ENCODE data around the gene CCL11.

CCL11 gene

DNA sequence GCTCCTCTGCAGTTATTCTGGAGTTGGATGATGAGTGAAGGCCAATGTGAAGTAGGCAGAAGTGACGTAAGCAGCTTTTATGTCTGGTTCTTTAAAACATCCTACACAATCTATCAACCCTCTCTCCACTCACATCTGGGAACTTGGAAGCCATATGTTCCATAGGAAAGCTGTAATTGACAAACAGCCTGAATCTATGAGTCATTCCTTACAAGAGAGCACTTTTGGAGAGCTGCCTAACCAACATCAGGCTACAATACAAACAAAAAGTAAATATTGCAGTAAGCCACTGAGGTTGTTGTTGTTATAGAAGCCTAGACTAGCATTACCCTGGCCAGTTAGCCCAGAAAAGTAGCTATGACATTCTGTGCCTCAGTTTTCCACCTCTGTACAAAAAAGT lies 9.7 kb upstream of the CCL11 start (continued):
- TF ChIP-seq ZNF660 (tag by site-specific recombination; IDR thresholded peaks at IDR 0.05) = 0 out of 2 replicates have a peak, but pooled peaks have one; percentile 27
- no peak for TF ChIP-seq ZNF140 (tag by site-specific recombination; IDR thresholded peaks at IDR 0.05)
- TF ChIP-seq ZNF777 (tag by site-specific recombination; IDR thresholded peaks at IDR 0.05; ENCODE audit: borderline replicate concordance) = no peak
- TF ChIP-seq OSR2 (tag by site-specific recombination; IDR thresholded peaks at IDR 0.05) = 0 out of 2 replicates have a peak, but pooled peaks have one; percentile 12
- no peak for TF ChIP-seq ZBTB8A (tag by site-specific recombination; IDR thresholded peaks at IDR 0.05)
- TF ChIP-seq ZNF184 (tag by site-specific recombination; IDR thresholded peaks at IDR 0.05) = 0 out of 2 replicates have a peak, but pooled peaks have one; percentile 59

DNA sequence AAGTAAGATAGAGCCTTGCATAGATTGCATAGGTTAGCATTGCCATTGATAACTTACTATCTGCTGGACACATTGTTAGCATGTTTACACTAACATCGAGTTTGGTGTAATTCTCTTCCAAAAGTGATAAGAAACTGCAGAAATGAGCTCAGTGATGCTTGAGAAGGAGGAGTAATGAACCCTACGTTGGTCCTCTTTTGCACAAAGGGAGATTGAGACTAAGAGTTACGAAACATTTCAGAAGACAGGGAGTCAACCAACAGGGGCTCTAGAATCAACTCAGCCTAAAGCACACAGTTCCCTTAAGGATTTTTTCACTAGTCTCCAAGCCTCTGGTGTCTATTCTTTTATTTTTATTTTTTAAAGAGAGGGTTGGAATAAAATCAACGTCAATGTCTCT lies 8.7 kb upstream of the CCL11 start:
- ChIA-PET CTCF (interaction anchor here (0.6 to 3.8 kb wide), 4 partner anchors 28 to 84 kb away, joined by 3 to 22 read pairs (median 4); no protein-coding TSS in a partner anchor), POLR2A (no interaction called here)
- no peaks in the 10 kb centered on the region for H3K9me3 ChIP-seq (ENCODE audit: control insufficient read depth, insufficient read depth, low read depth, low read length)
- peaks cover 7% of the 10 kb centered on the region; the same call in 1 of the 2 replicates for H3K4me1 ChIP-seq (ENCODE audit: control insufficient read depth, insufficient read depth, low read length)
- no peak overlapping the region for H3K4me3 ChIP-seq (ENCODE audit: low read depth, low read length)
- H3K36me3 ChIP-seq (ENCODE audit: control insufficient read depth in 2 of 2, insufficient read depth in 1 of 2, low read length in 2 of 2) = no peaks in the 10 kb centered on the region
- TF ChIP-seq ZNF169 (tag by site-specific recombination; IDR thresholded peaks at IDR 0.05) (no peak), ZNF747 (tag by site-specific recombination; IDR thresholded peaks at IDR 0.05) (no peak), ZFP69B (tag by site-specific recombination; IDR thresholded peaks at IDR 0.05) (no peak)
- no peak overlapping the region for H3K27ac ChIP-seq (ENCODE audit: extremely low read depth, low read depth, low read length)

DNA sequence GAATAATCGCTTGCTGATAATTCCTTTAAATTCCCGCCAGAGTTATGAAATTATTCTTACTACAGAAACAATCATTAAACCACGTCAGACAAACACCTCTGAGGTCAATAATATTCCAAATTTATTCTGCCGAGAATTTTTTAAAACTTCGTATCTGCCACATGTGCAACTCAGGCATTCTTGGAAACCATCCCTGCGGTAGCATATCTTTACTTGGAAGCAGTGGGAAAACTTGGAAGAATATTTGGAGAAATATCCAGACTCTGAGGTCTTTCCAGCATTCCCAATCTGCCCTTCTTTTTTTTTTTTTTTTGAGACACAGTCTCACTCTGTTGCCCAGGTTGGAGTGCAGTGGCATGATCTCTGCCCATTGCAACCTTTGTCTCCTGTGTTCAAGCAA lies 2.0 kb upstream of the CCL11 start:
- no peaks in the 10 kb centered on the region for H3K9me3 ChIP-seq (ENCODE audit: control insufficient read depth, insufficient read depth, low read depth, low read length)
- ChIA-PET CTCF (interaction anchor here (0.6 kb wide), 2 partner anchors 9 to 205 kb away, joined by 3 read pairs; no protein-coding TSS in a partner anchor), POLR2A (no interaction called here)
- TF ChIP-seq ZNF423 (tag by site-specific recombination; IDR thresholded peaks at IDR 0.05) = no peak
- no peak for TF ChIP-seq ZNF558 (tag by site-specific recombination; IDR thresholded peaks at IDR 0.05)
- no peak for TF ChIP-seq ZFP3 (tag by site-specific recombination; IDR thresholded peaks at IDR 0.05; ENCODE audit: low read depth)
- TF ChIP-seq ZNF175 (tag by site-specific recombination; IDR thresholded peaks at IDR 0.05) = no peak
- TF ChIP-seq ZNF214 (tag by site-specific recombination; IDR thresholded peaks at IDR 0.05; ENCODE audit: borderline replicate concordance) = no peak
- no peak for TF ChIP-seq ZNF677 (tag by site-specific recombination; IDR thresholded peaks at IDR 0.05)
- no peak for TF ChIP-seq MEIS1 (CRISPR knock-in tag; IDR thresholded peaks at IDR 0.05; ENCODE audit: borderline replicate concordance)
- no peak for TF ChIP-seq ZNF146 (tag by site-specific recombination; IDR thresholded peaks at IDR 0.05)
- TF ChIP-seq TCF7L2 (IDR thresholded peaks at IDR 0.05; ENCODE audit: borderline replicate concordance, low read depth, low read length) = no peak
- TF ChIP-seq, protein P1, sequence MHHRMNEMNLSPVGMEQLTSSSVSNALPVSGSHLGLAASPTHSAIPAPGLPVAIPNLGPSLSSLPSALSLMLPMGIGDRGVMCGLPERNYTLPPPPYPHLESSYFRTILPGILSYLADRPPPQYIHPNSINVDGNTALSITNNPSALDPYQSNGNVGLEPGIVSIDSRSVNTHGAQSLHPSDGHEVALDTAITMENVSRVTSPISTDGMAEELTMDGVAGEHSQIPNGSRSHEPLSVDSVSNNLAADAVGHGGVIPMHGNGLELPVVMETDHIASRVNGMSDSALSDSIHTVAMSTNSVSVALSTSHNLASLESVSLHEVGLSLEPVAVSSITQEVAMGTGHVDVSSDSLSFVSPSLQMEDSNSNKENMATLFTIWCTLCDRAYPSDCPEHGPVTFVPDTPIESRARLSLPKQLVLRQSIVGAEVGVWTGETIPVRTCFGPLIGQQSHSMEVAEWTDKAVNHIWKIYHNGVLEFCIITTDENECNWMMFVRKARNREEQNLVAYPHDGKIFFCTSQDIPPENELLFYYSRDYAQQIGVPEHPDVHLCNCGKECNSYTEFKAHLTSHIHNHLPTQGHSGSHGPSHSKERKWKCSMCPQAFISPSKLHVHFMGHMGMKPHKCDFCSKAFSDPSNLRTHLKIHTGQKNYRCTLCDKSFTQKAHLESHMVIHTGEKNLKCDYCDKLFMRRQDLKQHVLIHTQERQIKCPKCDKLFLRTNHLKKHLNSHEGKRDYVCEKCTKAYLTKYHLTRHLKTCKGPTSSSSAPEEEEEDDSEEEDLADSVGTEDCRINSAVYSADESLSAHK (tag by site-specific recombination; IDR thresholded peaks at IDR 0.05) = no peak
- H3K4me3 ChIP-seq (ENCODE audit: low read depth, low read length) = no peak overlapping the region
- H3K36me3 ChIP-seq (ENCODE audit: control insufficient read depth in 2 of 2, insufficient read depth in 1 of 2, low read length in 2 of 2) = no peaks in the 10 kb centered on the region
- H3K4me1 ChIP-seq (ENCODE audit: control insufficient read depth, insufficient read depth, low read length) = no peaks in the 10 kb centered on the region; the same call in 1 of the 2 replicates
- H3K27ac ChIP-seq (ENCODE audit: extremely low read depth, low read depth, low read length) = no peak overlapping the region

DNA sequence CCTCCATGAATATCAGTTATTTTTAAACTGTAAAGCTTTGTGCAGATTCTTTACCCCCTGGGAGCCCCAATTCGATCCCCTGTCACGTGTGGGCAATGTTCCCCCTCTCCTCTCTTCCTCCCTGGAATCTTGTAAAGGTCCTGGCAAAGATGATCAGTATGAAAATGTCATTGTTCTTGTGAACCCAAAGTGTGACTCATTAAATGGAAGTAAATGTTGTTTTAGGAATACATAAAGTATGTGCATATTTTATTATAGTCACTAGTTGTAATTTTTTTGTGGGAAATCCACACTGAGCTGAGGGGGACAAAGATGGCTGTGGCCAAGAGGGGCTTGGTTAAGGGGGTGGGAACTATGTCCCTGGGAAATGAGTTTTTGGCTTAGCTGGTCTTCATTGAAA lies 2.3 kb downstream of the CCL11 start:
- ChIA-PET CTCF (interaction anchor here (0.6 to 2.1 kb wide), 5 partner anchors 61 to 87 kb away, joined by 3 to 10 read pairs (median 4); no protein-coding TSS in a partner anchor), POLR2A (no interaction called here)
- H3K9me3 ChIP-seq (ENCODE audit: control insufficient read depth, insufficient read depth, low read depth, low read length) = no peaks in the 10 kb centered on the region
- H3K4me1 ChIP-seq (ENCODE audit: control insufficient read depth, insufficient read depth, low read length) = no peaks in the 10 kb centered on the region; the same call in 1 of the 2 replicates
- H3K27ac ChIP-seq (ENCODE audit: extremely low read depth, low read depth, low read length) = no peak overlapping the region
- no peak overlapping the region for H3K4me3 ChIP-seq (ENCODE audit: low read depth, low read length)
- H3K36me3 ChIP-seq (ENCODE audit: control insufficient read depth in 2 of 2, insufficient read depth in 1 of 2, low read length in 2 of 2) = no peaks in the 10 kb centered on the region
- TF ChIP-seq ZNF596 (tag by site-specific recombination; IDR thresholded peaks at IDR 0.05) (no peak), OVOL3 (tag by site-specific recombination; IDR thresholded peaks at IDR 0.05) (no peak), SP7 (tag by site-specific recombination; IDR thresholded peaks at IDR 0.05) (no peak), HOXC10 (CRISPR knock-in tag; IDR thresholded peaks at IDR 0.05) (no peak), ZFP69B (tag by site-specific recombination; IDR thresholded peaks at IDR 0.05) (no peak), ZNF175 (tag by site-specific recombination; IDR thresholded peaks at IDR 0.05) (no peak), FEZF1 (tag by site-specific recombination; IDR thresholded peaks at IDR 0.05) (no peak)
- TF ChIP-seq, protein P2, sequence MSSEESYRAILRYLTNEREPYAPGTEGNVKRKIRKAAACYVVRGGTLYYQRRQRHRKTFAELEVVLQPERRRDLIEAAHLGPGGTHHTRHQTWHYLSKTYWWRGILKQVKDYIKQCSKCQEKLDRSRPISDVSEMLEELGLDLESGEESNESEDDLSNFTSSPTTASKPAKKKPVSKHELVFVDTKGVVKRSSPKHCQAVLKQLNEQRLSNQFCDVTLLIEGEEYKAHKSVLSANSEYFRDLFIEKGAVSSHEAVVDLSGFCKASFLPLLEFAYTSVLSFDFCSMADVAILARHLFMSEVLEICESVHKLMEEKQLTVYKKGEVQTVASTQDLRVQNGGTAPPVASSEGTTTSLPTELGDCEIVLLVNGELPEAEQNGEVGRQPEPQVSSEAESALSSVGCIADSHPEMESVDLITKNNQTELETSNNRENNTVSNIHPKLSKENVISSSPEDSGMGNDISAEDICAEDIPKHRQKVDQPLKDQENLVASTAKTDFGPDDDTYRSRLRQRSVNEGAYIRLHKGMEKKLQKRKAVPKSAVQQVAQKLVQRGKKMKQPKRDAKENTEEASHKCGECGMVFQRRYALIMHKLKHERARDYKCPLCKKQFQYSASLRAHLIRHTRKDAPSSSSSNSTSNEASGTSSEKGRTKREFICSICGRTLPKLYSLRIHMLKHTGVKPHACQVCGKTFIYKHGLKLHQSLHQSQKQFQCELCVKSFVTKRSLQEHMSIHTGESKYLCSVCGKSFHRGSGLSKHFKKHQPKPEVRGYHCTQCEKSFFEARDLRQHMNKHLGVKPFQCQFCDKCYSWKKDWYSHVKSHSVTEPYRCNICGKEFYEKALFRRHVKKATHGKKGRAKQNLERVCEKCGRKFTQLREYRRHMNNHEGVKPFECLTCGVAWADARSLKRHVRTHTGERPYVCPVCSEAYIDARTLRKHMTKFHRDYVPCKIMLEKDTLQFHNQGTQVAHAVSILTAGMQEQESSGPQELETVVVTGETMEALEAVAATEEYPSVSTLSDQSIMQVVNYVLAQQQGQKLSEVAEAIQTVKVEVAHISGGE (tag by site-specific recombination; conservative IDR thresholded peaks at IDR 0.05; ENCODE audit: low read depth) = no peak
- TF ChIP-seq, protein P3, sequence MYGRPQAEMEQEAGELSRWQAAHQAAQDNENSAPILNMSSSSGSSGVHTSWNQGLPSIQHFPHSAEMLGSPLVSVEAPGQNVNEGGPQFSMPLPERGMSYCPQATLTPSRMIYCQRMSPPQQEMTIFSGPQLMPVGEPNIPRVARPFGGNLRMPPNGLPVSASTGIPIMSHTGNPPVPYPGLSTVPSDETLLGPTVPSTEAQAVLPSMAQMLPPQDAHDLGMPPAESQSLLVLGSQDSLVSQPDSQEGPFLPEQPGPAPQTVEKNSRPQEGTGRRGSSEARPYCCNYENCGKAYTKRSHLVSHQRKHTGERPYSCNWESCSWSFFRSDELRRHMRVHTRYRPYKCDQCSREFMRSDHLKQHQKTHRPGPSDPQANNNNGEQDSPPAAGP (tag by site-specific recombination; IDR thresholded peaks at IDR 0.05) = no peak

All from HEK293 (cell line).